NOMO-1 (cell line): ENCODE data around the gene CAST.
A peak's percentile ranks its signal among the peaks of the same experiment; 100 is the strongest.

Source experiments
- DNase-seq, 2 experiments: peaks; one replicate each; lab custom pipeline; 2025; ENCODE audit not compliant: unreplicated experiment in 2 of 2; lab: John Stamatoyannopoulos, UW

Gene CAST

GRCh38 chr5:96816411-96816939 is 154.3 kb downstream of the CAST start:
- peak; percentile 34 to 53 for DNase-seq

DNA sequence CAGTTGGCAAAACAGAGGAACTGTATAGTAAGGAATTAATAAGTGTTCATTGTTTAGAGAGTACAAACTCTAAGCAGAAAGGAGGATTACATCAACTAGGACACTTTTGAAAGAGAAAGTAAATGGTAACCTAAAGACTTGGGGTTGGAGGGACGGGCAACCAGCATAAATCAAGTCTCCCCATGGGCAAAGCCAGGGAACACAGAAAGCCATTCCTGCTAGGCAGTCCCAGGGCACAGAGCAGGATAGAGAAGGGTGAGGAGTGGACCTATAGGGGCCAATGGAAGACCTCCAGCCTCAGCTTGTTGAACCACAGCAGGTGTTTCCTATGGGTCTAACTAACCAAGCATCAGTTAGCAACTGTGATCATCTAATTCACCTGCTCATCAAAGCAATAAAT is 154.8 kb downstream of the CAST start:
- no peak for DNase-seq

DNA sequence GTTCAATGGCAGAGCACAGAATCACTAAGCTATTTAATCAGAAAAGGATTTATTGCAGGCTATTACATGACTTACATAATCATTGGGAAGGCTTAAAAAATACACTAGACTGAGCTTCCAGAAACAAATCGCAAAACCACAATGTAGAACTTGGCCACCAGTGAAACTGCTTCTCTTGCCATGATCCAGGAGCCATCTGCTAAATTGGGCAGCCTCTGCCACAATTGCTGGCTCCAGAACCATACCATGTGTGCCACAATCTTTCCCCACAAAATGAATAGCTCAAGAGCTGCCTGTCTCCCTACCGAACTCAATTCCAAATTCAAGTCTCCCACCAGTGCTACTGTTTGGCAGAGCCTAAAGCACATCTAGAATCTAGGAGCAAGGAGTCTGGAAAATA is 155.3 kb downstream of the CAST start:
- DNase-seq, result peak in 1 of 2 experiments; percentile 43

DNA sequence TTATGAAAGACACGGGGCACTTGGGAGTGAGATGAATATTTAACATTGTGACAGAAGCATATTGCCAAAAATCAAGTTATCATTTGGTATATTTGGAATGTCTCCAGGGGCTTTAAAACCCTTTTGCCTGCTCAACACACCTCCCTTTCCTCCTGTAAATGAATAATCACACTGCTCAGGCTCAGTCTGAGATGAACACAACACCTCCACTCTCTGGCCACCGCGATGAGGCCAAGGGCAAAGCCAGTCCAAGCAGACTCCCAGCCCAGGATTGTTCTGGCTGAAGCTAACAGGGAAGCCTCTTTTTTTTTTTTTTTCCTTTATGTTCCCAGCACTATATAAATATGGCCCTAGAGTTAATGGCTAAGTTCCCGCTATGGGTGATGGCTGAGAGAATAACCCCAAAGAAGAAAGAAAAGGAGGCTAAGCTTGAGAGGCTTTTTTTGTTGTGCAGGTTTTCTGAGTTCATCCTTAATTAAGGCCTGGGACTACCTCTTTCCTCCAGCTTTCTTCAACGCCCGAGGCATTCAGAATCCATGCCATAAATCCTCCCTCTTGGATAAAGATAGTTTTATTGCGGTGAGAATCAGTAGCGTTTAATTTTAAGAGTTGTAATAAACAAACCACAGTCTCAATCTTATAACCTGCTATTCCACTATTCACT is 156.1 kb downstream of the CAST start:
- no peak for DNase-seq

DNA sequence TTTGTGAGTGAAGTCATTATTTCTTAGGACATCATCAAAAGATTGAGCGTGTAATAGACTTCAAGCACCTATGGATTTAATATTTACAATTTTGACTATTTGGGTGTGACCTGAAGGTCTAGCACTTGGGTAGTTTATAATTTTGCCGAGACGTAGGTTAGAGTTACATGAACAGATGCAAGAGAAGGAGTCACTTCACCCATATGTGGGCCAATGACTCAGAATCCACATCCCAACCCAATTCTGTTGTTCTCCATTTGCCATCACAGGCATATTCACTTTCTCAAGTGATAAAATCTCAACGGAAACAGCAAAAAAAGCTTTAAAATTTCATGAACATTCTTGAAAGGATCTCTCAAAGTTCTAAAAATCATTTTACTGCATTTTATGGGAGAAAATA is 157.6 kb downstream of the CAST start:
- no peak for DNase-seq

- DNase-seq, result no peak
Measured at GRCh38 chr5:96821260-96821916, 159.2 kb downstream of the CAST start.

GRCh38 chr5:96822686-96823459 is 160.7 kb downstream of the CAST start:
- DNase-seq, result no peak

DNA sequence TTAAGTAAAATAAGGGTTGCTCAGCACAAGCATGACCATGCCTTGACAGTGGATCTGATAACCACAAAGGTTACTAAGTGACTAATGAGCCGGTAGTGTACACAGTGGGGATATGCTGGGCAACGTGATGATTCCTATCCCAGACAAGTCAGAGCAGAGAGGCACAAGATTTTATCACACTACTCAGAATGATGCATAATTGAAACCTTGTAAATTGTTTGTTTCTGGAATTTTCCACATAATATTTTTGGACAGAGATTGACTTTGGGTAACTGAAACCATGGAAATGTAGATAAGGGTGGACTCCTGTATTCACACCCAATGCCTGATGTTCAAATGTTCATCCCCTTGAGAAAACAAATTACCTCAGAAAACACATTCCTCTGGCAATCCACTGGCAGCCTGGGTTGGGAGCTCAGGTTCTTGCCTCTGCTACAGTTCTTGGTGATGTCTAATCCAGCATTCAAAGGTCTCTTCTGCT is 161.8 kb downstream of the CAST start:
- DNase-seq, result no peak
